ENCODE measurements around the gene SNAI3. TPM values are rescaled to one million over a fixed set of nuclear protein-coding genes. Genes with fewer than 3 reads are reported as not detected.

Gene SNAI3
- total RNA-seq, 1 experiment from 2014 or later, result 9.1 TPM

DNA sequence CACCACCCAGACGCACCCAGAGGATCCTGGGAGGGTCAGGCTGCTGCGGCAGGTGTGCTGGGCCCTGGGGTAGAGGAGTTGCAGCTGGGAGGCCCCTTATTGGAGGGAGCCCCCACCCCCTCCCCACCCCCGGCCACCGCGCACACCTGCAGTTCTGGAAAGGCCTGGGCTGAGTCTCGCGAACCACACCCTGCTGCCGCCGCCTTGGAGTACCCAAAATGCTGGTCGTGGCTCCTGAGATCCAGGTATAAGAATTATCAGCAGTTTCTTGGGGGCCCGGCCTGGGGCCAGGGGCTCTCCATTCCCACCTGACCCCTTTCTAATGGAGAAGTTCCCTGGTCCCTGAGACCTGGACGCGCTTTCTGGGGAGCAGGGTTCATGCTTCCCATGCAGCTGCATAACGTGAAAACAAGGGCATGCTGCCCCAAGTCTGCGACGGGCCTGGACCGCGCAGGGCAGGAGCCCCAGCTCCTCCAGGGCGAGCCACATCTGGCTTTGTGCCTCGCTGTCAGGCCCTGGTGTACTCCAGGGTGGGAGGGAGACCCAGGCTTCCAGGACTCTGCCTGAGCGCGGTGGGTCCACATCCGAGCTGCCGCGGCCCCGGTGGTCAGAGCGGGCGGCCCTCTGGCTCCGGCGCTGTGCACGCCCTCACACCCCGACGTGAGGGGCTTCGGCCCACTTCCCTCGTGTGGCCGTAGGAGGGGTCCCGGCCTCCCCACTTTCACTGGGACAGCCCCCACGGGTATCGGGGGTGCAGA, 7.3 kb upstream of the SNAI3 start:
- ChIA-PET CTCF (interaction anchor here (2.7 kb wide), 1 partner anchor 44 kb away, joined by 22 read pairs; no protein-coding TSS in a partner anchor), POLR2A (no interaction called here)
- DNase-seq (ENCODE audit: low spot score), result no peak
- no peak overlapping the region for H3K27ac Mint-ChIP-seq
- TF ChIP-seq ZNF416 (CRISPR knock-in tag; IDR thresholded peaks at IDR 0.05) (no peak), HMGA2 (CRISPR knock-in tag; IDR thresholded peaks at IDR 0.05) (no peak), FOXP1 (CRISPR knock-in tag; IDR thresholded peaks at IDR 0.05; ENCODE audit: borderline replicate concordance) (no peak), GTF2I (CRISPR knock-in tag; conservative IDR thresholded peaks at IDR 0.05) (no peak), NR3C1 (CRISPR knock-in tag; conservative IDR thresholded peaks at IDR 0.05; ENCODE audit: low read depth) (no peak), TP53 (CRISPR knock-in tag; IDR thresholded peaks at IDR 0.05) (no peak), JAZF1 (CRISPR knock-in tag; IDR thresholded peaks at IDR 0.05) (no peak), FOXK1 (CRISPR knock-in tag; IDR thresholded peaks at IDR 0.05) (no peak), SOX15 (CRISPR knock-in tag; IDR thresholded peaks at IDR 0.05) (no peak), MYBL2 (CRISPR knock-in tag; IDR thresholded peaks at IDR 0.05) (no peak), GABPB1 (CRISPR knock-in tag; IDR thresholded peaks at IDR 0.05) (no peak), GRHL2 (CRISPR knock-in tag; IDR thresholded peaks at IDR 0.05; ENCODE audit: insufficient replicate concordance, severe bottlenecking) (no peak), OVOL2 (CRISPR knock-in tag; IDR thresholded peaks at IDR 0.05; ENCODE audit: borderline replicate concordance) (no peak), NR1H2 (CRISPR knock-in tag; IDR thresholded peaks at IDR 0.05) (no peak)
- TF ChIP-seq, protein P1, sequence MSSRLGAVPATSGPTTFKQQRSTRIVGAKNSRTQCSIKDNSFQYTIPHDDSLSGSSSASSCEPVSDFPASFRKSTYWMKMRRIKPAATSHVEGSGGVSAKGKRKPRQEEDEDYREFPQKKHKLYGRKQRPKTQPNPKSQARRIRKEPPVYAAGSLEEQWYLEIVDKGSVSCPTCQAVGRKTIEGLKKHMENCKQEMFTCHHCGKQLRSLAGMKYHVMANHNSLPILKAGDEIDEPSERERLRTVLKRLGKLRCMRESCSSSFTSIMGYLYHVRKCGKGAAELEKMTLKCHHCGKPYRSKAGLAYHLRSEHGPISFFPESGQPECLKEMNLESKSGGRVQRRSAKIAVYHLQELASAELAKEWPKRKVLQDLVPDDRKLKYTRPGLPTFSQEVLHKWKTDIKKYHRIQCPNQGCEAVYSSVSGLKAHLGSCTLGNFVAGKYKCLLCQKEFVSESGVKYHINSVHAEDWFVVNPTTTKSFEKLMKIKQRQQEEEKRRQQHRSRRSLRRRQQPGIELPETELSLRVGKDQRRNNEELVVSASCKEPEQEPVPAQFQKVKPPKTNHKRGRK (CRISPR knock-in tag; IDR thresholded peaks at IDR 0.05; ENCODE audit: borderline replicate concordance), result no peak
- TF ChIP-seq, protein P2, sequence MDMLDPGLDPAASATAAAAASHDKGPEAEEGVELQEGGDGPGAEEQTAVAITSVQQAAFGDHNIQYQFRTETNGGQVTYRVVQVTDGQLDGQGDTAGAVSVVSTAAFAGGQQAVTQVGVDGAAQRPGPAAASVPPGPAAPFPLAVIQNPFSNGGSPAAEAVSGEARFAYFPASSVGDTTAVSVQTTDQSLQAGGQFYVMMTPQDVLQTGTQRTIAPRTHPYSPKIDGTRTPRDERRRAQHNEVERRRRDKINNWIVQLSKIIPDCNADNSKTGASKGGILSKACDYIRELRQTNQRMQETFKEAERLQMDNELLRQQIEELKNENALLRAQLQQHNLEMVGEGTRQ (CRISPR knock-in tag; IDR thresholded peaks at IDR 0.05), result no peak
- H3K4me3 Mint-ChIP-seq, result no peak overlapping the region
- H3K36me3 Mint-ChIP-seq, result peaks cover 3% of the 10 kb centered on the region; the same call in 1 of the 2 replicates
- ATAC-seq, result no peak
- 0 out of 2 replicates have a peak, but pooled peaks cover 2% of the 10 kb centered on the region for H3K4me1 Mint-ChIP-seq
- peaks cover 9% of the 10 kb centered on the region for H3K27me3 Mint-ChIP-seq (ENCODE audit: low read depth)
- H3K9me3 Mint-ChIP-seq, result no peaks in the 10 kb centered on the region

DNA sequence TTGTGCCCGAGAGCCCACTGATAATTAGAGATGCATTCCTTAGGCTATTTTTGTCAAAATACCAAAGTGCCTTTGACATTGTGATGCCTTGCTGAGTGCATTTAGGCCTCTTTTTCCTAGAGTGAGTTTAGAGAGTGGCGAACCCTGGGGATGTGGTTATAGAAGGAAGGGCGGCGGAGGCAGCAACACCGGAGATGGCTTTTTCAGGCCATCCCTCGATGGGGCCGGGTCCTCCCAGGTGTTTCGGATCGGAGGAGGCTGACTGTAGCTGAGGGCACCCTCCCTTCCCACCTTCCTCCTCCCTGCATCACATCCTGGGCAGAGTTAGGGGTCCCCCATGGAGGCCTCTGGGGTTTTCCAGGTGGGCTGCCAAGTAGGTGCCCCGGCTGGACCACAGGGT, 6.6 kb upstream of the SNAI3 start:
- H3K4me1 Mint-ChIP-seq, result peaks cover 6% of the 10 kb centered on the region; the same call in 1 of the 2 replicates
- DNase-seq (ENCODE audit: low spot score), result no peak
- no peak overlapping the region for H3K4me3 Mint-ChIP-seq
- no peak overlapping the region for H3K27ac Mint-ChIP-seq
- H3K9me3 Mint-ChIP-seq, result no peaks in the 10 kb centered on the region
- ATAC-seq, result no peak
- peaks cover 3% of the 10 kb centered on the region; the same call in 1 of the 2 replicates for H3K36me3 Mint-ChIP-seq
- ChIA-PET CTCF (interaction anchor here (2.7 kb wide), 1 partner anchor 44 kb away, joined by 22 read pairs; no protein-coding TSS in a partner anchor), POLR2A (no interaction called here)
- TF ChIP-seq, protein P3, sequence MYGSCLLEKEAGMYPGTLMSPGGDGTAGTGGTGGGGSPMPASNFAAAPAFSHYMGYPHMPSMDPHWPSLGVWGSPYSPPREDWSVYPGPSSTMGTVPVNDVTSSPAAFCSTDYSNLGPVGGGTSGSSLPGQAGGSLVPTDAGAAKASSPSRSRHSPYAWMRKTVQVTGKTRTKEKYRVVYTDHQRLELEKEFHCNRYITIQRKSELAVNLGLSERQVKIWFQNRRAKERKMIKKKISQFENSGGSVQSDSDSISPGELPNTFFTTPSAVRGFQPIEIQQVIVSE (CRISPR knock-in tag; IDR thresholded peaks at IDR 0.05; ENCODE audit: borderline replicate concordance), result no peak
- TF ChIP-seq, protein P4, sequence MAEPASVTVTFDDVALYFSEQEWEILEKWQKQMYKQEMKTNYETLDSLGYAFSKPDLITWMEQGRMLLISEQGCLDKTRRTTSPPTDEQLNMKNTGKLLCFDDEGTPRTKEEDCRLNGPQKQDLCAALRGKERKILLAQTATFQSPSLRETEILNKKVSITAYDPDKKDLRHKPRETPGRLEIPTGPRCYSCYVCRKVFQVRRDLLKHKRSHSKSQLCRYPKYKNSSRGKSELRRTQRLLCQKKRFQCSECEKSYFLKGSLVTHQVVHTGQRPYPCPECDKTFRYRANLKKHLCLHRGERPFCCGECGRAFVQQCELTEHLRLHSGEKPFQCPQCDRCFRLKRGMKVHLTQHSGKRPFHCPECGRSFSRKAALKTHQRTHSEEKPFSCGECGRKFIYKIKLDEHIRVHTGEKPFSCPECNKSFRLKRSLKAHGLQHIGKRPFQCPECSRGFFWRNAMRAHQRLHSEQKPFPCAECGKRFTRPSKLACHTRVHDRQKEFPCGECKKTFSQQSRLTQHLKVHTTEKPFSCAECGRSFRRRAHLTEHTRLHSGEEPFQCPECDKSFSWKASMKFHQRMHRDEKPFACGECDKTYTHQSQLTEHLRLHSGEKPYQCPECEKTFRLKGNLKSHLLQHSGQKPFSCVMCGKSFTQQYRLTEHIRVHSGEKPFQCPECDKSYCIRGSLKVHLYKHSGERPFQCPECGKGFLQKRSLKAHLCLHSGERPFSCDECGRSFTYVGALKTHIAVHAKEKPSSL (CRISPR knock-in tag; conservative IDR thresholded peaks at IDR 0.05), result no peak
- no peak for TF ChIP-seq NFYB (CRISPR knock-in tag; conservative IDR thresholded peaks at IDR 0.05; ENCODE audit: low read depth)
- TF ChIP-seq NR2C2 (CRISPR knock-in tag; IDR thresholded peaks at IDR 0.05), result no peak
- TF ChIP-seq, protein P5, sequence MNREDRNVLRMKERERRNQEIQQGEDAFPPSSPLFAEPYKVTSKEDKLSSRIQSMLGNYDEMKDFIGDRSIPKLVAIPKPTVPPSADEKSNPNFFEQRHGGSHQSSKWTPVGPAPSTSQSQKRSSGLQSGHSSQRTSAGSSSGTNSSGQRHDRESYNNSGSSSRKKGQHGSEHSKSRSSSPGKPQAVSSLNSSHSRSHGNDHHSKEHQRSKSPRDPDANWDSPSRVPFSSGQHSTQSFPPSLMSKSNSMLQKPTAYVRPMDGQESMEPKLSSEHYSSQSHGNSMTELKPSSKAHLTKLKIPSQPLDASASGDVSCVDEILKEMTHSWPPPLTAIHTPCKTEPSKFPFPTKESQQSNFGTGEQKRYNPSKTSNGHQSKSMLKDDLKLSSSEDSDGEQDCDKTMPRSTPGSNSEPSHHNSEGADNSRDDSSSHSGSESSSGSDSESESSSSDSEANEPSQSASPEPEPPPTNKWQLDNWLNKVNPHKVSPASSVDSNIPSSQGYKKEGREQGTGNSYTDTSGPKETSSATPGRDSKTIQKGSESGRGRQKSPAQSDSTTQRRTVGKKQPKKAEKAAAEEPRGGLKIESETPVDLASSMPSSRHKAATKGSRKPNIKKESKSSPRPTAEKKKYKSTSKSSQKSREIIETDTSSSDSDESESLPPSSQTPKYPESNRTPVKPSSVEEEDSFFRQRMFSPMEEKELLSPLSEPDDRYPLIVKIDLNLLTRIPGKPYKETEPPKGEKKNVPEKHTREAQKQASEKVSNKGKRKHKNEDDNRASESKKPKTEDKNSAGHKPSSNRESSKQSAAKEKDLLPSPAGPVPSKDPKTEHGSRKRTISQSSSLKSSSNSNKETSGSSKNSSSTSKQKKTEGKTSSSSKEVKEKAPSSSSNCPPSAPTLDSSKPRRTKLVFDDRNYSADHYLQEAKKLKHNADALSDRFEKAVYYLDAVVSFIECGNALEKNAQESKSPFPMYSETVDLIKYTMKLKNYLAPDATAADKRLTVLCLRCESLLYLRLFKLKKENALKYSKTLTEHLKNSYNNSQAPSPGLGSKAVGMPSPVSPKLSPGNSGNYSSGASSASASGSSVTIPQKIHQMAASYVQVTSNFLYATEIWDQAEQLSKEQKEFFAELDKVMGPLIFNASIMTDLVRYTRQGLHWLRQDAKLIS (CRISPR knock-in tag; IDR thresholded peaks at IDR 0.05; ENCODE audit: borderline replicate concordance), result no peak
- no peak for TF ChIP-seq GRHL2 (CRISPR knock-in tag; IDR thresholded peaks at IDR 0.05; ENCODE audit: insufficient replicate concordance, severe bottlenecking)
- H3K27me3 Mint-ChIP-seq (ENCODE audit: low read depth), result peaks cover 15% of the 10 kb centered on the region
